Neuron (in vitro differentiated cells): ENCODE measurements around the gene ZPBP2.

ENCODE experiments used
- H2AFZ ChIP-seq: one replicate; pipeline ENCODE4 v1.6.1; 2013; ENCODE audit warnings: low read depth, mild to moderate bottlenecking, inconsistent platforms, low read length, moderate library complexity
- H3K27me3 ChIP-seq: one replicate; pipeline ENCODE4 v1.6.1; 2013; ENCODE audit warnings: low read length; ENCODE audit not compliant: insufficient read depth
- H3K36me3 ChIP-seq: one replicate; pipeline ENCODE4 v1.6.1; 2013; ENCODE audit warnings: low read length; ENCODE audit not compliant: insufficient read depth
- H3K4me1 ChIP-seq: one replicate; pipeline ENCODE4 v1.6.1; 2013; ENCODE audit warnings: low read length; ENCODE audit not compliant: insufficient read depth
- H3K4me3 ChIP-seq: 2 replicates; pipeline ENCODE4 v1.5.1; 2013; ENCODE audit warnings: mild to moderate bottlenecking, low read length, moderate library complexity
- H3K9me3 ChIP-seq: one replicate; pipeline ENCODE4 v1.6.1; 2013; ENCODE audit warnings: low read length

Gene ZPBP2

GRCh38 chr17:39923836-39924690, 56.1 kb downstream of the ZPBP2 start:
- peaks cover 21% of the 10 kb centered on the region for H3K36me3 ChIP-seq
- H3K27me3 ChIP-seq: no peaks in the 10 kb centered on the region
- H3K4me3 ChIP-seq: no peak overlapping the region
- H2AFZ ChIP-seq: no peak overlapping the region
- H3K9me3 ChIP-seq: no peaks in the 10 kb centered on the region
- peaks cover 22% of the 10 kb centered on the region for H3K4me1 ChIP-seq

- no peak overlapping the region for H3K4me3 ChIP-seq
- H3K36me3 ChIP-seq: peaks cover 21% of the 10 kb centered on the region
- no peak overlapping the region for H2AFZ ChIP-seq
- H3K9me3 ChIP-seq: no peaks in the 10 kb centered on the region
- peaks cover 22% of the 10 kb centered on the region for H3K4me1 ChIP-seq
- H3K27me3 ChIP-seq: no peaks in the 10 kb centered on the region
Measured at GRCh38 chr17:39924691-39925055, 56.7 kb downstream of the ZPBP2 start.

- peaks cover 21% of the 10 kb centered on the region for H3K36me3 ChIP-seq
Measured at GRCh38 chr17:39925282-39926134, 57.5 kb downstream of the ZPBP2 start.

GRCh38 chr17:39926135-39926587, 58.2 kb downstream of the ZPBP2 start:
- Histone ChIP-seq H3K4me1 (peaks cover 22% of the 10 kb centered on the region), H3K4me3 (peak overlapping the region; percentile 78), H2AFZ (no peak overlapping the region), H3K36me3 (peaks cover 21% of the 10 kb centered on the region), H3K9me3 (no peaks in the 10 kb centered on the region), H3K27me3 (no peaks in the 10 kb centered on the region)

More at GRCh38 chr17:39925282-39926134, 57.5 kb downstream of the ZPBP2 start:
- Histone ChIP-seq H3K27me3 (no peaks in the 10 kb centered on the region), H2AFZ (no peak overlapping the region), H3K4me1 (peaks cover 22% of the 10 kb centered on the region), H3K4me3 (peak overlapping the region; percentile 78), H3K9me3 (no peaks in the 10 kb centered on the region)

- no peaks in the 10 kb centered on the region for H3K9me3 ChIP-seq
- no peaks in the 10 kb centered on the region for H3K27me3 ChIP-seq
- H3K4me3 ChIP-seq: peak overlapping the region; percentile 78
- H2AFZ ChIP-seq: peak overlapping the region; percentile 87
- peaks cover 17% of the 10 kb centered on the region for H3K36me3 ChIP-seq
- H3K4me1 ChIP-seq: peaks cover 22% of the 10 kb centered on the region
Measured at GRCh38 chr17:39926588-39927100, 58.6 kb downstream of the ZPBP2 start.
